Neural cell (in vitro differentiated cells): ENCODE results near the gene TNNT2.

ENCODE experiments used
- EP300 ChIP-seq: fragments of 450-650 bp; conservative IDR thresholded peaks from 2 replicates; pipeline ENCODE4 v1.6.1; 2014; ENCODE audit warnings: antibody characterized with exemption, mild to moderate bottlenecking, moderate library complexity; ENCODE audit not compliant: poor library complexity, severe bottlenecking
- EZH2 ChIP-seq: fragments of 200-600, 300-800 bp; shearing (Covaris generic), sonication (generic); IDR thresholded peaks from 2 replicates; pipeline ENCODE4 v1.6.1; 2014; ENCODE audit warnings: antibody characterized with exemption, low read length, borderline replicate concordance, mild to moderate bottlenecking; ENCODE audit not compliant: insufficient read depth, poor library complexity, severe bottlenecking
- RAD21 ChIP-seq: fragments of 450-650 bp; conservative IDR thresholded peaks from 2 replicates; pipeline ENCODE4 v1.6.1; 2014; ENCODE audit warnings: antibody characterized with exemption, mild to moderate bottlenecking, moderate library complexity
- TAF1 ChIP-seq: IDR thresholded peaks from 2 replicates; pipeline ENCODE4 v1.6.1; 2012; ENCODE audit warnings: low read depth
- TF ChIP-seq, protein P1 (sequence below): fragments of 450-650 bp; IDR thresholded peaks from 2 replicates; pipeline ENCODE4 v1.5.1; 2014; ENCODE audit warnings: antibody characterized with exemption, mild to moderate bottlenecking, moderate library complexity; ENCODE audit not compliant: poor library complexity, severe bottlenecking
- TF ChIP-seq, protein P2 (sequence below): IDR thresholded peaks from 2 replicates; pipeline ENCODE4 v1.6.1; 2012; ENCODE audit warnings: borderline replicate concordance

DNA sequence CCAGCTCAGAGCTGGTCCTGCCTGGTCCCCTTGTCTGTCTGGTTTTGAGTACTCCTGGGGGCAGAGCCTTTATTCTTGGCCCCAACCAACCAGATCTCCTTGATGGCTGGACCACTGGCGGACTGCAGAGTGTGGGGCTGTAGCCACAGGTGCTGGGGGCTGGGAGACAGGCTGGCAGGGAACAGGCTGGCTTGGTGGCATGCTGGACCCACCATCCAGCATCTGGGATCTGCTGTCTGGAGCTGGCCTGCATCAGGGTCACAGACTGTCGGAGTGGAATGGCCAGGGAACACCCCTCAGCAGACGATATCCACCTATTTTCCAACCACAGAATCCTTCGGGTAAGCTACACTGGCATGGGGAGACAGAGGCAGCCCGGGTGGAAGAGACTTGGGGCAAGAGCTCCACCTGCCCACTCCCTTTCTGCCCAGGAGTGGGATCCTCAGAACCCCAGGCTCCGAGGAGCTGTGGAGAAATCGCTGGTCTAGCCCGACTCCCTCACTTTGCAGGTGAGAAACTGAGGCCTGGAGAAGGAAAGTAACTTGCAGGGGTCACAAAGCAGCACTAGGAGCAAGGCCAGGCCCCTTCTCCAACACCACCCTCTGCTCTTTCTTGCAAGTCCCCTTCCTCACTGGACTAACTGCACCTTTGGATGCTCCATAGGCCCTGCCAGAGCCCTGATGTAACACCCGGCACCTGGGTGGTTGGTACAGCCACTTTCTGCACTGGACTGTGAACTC, 40.6 kb downstream of the TNNT2 start:
- TF ChIP-seq, protein P1, sequence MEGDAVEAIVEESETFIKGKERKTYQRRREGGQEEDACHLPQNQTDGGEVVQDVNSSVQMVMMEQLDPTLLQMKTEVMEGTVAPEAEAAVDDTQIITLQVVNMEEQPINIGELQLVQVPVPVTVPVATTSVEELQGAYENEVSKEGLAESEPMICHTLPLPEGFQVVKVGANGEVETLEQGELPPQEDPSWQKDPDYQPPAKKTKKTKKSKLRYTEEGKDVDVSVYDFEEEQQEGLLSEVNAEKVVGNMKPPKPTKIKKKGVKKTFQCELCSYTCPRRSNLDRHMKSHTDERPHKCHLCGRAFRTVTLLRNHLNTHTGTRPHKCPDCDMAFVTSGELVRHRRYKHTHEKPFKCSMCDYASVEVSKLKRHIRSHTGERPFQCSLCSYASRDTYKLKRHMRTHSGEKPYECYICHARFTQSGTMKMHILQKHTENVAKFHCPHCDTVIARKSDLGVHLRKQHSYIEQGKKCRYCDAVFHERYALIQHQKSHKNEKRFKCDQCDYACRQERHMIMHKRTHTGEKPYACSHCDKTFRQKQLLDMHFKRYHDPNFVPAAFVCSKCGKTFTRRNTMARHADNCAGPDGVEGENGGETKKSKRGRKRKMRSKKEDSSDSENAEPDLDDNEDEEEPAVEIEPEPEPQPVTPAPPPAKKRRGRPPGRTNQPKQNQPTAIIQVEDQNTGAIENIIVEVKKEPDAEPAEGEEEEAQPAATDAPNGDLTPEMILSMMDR, result no peak
- TF ChIP-seq EZH2 (no peak), EP300 (no peak), TAF1 (no peak), RAD21 (no peak)
- TF ChIP-seq, protein P2, sequence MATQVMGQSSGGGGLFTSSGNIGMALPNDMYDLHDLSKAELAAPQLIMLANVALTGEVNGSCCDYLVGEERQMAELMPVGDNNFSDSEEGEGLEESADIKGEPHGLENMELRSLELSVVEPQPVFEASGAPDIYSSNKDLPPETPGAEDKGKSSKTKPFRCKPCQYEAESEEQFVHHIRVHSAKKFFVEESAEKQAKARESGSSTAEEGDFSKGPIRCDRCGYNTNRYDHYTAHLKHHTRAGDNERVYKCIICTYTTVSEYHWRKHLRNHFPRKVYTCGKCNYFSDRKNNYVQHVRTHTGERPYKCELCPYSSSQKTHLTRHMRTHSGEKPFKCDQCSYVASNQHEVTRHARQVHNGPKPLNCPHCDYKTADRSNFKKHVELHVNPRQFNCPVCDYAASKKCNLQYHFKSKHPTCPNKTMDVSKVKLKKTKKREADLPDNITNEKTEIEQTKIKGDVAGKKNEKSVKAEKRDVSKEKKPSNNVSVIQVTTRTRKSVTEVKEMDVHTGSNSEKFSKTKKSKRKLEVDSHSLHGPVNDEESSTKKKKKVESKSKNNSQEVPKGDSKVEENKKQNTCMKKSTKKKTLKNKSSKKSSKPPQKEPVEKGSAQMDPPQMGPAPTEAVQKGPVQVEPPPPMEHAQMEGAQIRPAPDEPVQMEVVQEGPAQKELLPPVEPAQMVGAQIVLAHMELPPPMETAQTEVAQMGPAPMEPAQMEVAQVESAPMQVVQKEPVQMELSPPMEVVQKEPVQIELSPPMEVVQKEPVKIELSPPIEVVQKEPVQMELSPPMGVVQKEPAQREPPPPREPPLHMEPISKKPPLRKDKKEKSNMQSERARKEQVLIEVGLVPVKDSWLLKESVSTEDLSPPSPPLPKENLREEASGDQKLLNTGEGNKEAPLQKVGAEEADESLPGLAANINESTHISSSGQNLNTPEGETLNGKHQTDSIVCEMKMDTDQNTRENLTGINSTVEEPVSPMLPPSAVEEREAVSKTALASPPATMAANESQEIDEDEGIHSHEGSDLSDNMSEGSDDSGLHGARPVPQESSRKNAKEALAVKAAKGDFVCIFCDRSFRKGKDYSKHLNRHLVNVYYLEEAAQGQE, result no peak
